Hepatic stellate cell (primary cell): ENCODE measurements around the gene C1orf232.

Source experiments
- DNase-seq: peaks from one replicate; pipeline ENCODE4 v3.0.0; 2011; ENCODE audit warnings: low spot score

C1orf232 gene

DNA sequence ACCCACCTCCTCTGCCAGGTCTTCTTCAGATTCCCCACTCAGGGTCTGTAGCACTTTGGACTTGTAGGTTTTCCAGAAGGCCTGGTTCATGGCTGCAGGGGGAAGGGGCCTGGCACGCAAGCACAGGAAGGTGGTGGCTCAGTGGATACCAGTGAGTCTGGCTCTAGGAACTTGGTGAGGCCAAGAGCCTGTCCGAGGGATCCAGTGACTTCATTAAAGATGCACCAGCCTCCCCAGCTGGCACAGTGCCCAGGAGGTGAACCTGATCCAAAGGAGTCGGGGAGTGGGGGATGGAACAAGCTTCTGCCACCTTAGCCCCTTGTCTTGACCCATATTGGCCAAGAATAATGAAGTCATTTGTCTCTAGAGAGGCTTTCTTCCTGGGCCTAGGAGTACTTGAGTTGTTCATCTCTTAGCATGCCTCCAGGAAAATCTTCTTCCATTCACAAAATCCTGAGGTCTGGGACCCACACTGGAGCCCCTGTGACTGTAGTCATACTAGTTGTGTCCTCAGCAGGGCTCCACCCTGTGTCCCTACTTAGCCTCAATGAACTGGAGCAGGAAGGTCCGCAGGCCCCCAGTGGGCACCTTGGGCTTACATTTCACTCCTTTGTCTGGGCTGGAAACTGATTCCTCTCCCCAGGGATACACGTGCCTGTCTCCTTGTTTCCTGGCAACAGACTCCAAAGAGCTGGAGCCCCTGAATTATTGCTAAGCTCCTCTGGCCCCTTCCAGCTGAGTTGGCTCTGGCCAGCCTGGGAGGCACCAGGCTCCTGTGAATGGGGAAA lies at the start of gene C1orf232:
Gene C1orf232, minus strand, starts transcription at position 554 of the 788 bp plus-strand sequence. Its CDS starts 464 bp downstream, at position 90.
- no peak for DNase-seq

DNA sequence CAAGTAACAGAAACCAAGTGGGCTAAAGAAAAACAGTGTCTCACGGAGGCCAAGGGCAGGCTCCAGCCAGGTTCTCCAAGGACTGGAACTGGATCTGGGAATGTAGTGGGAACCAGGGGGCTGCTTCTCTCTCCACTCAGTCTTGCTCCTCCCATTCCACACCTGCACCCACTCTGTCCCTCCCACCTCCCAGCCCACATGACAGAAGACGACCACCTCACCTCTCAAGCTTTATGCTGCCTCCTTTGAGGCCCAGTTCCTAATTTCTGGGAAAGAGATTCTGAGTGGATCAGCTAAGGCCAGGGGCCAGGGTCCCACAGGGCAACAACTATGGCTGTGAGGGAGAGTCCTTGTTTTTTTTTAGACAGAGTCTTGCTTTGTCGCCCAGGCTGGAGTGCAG lies 46.5 kb upstream of the C1orf232 start:
- no peak for DNase-seq

GRCh38 chr1:26213335-26213905 lies 44.7 kb upstream of the C1orf232 start:
- DNase-seq = no peak

DNA sequence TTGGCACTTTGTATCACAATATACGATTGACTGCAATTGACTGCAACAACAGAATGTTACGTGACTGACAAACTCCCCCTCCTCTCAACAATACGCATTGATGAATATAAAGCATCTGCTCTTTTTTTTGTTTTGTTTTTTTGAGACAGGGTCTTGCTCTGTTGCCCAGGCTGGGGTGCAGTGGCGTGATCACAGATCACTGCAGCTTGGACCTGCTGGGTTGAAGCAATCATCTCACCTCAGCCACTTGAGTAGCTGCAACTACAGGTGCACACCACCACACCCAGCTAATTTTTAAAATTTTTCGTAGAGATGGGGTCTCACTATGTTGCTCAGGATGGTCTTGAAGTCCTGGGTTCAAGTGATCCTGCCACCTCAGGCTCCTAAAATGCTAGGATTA lies 44.0 kb upstream of the C1orf232 start:
- no peak for DNase-seq

GRCh38 chr1:26210147-26210870 lies 41.5 kb upstream of the C1orf232 start:
- no peak for DNase-seq

DNA sequence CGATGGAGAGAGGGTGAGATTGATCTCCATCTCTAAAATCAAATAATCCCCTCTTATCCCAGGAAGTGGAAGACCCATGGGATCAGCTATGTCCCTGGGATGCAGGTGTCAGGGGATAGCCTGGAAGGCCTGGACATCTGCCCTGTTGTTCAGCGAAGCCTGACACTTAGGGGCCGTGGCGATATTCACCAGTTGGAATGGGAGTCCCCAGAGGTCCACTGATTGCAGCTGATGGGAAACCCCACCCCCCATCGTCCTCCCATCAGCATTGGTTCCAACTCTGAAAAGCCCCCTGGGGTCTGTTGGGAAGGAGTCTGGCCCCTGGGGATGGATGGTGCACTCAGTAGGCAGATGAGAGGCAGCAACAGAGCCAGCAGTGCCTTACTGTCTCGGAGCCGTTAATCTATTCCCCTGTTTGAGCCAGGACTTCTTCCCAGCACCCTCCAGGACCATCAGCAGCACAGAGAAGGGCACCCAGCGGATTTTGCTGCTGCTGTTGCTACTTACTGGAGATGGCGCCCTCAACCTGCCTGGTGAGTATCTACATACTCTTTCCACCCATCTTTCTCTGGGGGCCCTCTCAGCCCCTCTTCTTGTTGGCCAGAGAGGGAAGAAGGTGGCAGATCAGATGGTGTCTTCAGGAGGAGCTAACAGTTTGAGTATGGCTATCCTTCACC lies 35.0 kb upstream of the C1orf232 start:
- DNase-seq = no peak

- no peak for DNase-seq
Observed at GRCh38 chr1:26200413-26200812, 31.6 kb upstream of the C1orf232 start.

DNA sequence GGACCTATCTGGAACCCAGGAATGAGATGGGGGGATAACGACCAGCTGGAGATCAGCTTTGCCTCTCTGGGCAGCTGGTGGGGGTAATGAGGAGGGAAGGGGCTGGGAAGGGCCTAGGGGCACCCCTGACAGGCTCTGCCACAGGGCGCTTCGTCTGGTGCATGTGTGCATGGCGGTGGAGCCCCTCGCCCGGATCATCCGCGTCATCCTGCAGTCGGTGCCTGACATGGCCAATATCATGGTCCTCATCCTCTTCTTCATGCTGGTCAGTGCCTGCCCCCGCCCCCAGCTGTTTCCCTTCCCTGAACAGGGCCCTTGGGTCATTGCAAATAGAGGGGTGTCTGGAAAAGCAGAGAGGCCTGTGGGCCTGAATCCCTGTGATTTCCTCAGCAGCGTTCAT lies 29.1 kb upstream of the C1orf232 start:
- DNase-seq = no peak

DNA sequence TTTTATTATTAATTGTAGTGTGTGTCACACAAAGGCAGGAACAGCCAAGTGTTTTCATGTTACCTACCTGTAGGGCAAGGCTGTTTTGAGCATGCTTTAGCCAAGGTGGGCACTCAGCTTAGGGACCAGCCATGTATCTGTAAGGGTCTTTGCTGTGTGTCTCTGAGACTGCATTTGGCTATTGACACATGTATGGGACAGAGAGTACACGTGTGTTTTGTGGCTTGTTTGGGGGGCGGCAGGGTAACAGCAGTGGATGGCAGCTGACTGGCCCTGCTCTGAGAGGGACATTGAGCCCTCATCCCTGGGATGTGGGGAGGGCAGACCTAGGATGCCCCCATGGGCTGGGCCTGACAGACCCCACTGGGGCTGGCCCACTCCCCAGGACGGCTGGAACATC lies 28.5 kb upstream of the C1orf232 start:
- DNase-seq = no peak

- DNase-seq = no peak
Observed at GRCh38 chr1:26195805-26196204, 27.0 kb upstream of the C1orf232 start.

- no peak for DNase-seq
Observed at GRCh38 chr1:26191739-26192138, 23.0 kb upstream of the C1orf232 start.

DNA sequence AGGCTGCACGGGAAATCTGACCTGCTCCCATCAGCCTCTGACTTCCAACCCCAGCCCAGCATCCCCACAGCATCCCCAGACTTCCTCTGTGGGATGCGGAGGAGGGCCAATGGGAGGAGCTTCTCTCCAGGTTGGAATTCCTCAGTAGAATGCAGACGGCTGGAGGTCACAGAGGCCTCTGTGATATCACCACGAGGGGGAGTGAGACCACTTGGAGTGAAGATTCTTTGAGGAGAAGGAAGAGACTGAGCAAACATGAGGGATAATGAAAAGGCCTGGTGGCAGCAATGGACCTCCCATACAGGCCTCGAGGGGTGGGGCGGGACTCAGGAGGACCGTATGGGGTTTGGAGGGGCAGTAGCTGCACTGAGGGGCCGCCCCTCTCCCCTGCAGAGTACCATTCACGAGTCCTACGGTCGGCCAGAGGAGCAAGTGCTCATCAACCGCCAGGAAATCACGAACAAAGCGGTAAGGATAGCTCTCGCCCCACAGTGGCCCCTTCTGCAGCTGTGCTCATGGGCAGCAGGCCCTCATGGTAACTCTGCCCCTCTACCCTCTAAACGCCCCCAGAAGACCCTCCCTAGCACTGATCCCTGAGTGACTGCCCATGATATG lies 21.7 kb upstream of the C1orf232 start, which contains the start of gene CATSPER4:
Gene CATSPER4, plus strand, starts transcription at position 230 of the 615 bp plus-strand sequence. Its CDS starts 26 bp downstream, at position 256.
- DNase-seq = no peak

- DNase-seq = no peak
Observed at GRCh38 chr1:26189751-26190275, 21.1 kb upstream of the C1orf232 start.

- no peak for DNase-seq
Observed at GRCh38 chr1:26189331-26189730, 20.6 kb upstream of the C1orf232 start.

GRCh38 chr1:26188477-26188876 lies 19.7 kb upstream of the C1orf232 start:
- DNase-seq = no peak

GRCh38 chr1:26187882-26188281 lies 19.1 kb upstream of the C1orf232 start:
- no peak for DNase-seq

- no peak for DNase-seq
Observed at GRCh38 chr1:26184883-26185282, 16.1 kb upstream of the C1orf232 start.

DNA sequence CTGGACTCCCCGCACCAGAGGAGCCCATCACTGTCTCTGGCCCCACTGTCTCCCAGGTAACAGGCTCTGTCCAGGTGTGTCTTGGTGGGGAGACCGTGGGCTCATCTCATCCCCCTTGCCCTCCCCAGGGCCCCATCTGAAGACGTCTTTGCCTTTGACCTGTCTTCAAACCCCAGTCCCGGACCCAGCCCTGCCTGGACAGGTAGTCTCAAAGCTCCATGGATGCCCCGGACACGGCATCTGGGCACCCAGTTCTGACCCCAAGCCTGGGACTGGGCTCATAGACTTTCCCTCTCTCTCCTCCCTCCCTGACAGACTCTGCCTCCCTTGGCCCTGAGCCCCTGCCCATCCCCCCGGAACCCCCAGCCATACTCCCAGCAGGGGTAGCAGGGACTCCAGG lies 15.3 kb upstream of the C1orf232 start:
- DNase-seq = no peak

DNA sequence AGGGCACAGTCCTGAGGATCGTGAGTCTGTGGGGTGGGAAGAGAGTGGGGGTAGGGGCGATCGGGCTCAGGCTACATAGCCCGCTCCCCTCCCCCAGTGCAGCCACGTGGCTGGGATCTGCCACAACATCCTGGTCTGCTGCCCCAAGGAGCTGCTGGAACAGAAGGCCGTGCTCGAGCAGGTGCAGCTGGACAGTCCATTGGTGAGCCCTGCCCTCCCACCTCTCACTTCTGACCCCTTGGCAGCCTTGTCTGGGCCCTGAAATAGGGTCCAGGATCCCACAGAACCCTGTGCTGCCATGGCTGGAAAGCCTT lies 13.6 kb upstream of the C1orf232 start:
- no peak for DNase-seq

GRCh38 chr1:26181586-26182382 lies 13.0 kb upstream of the C1orf232 start:
- no peak for DNase-seq

- no peak for DNase-seq
Observed at GRCh38 chr1:26180010-26180506, 11.3 kb upstream of the C1orf232 start.
